Measurements from ENCODE around the gene FNDC1. TPM values are rescaled to one million over a fixed set of nuclear protein-coding genes. Genes with fewer than 3 reads are reported as not detected.

The FNDC1 gene
- total RNA-seq, 2 donors from 2014 or later: 0.09 to 0.51 TPM

- DNase-seq (ENCODE audit: low spot score): no peak
- TF ChIP-seq POLR2A (IDR thresholded peaks at IDR 0.05) (no peak), POLR2AphosphoS5 (IDR thresholded peaks at IDR 0.05) (no peak)
- TF ChIP-seq, protein P1, sequence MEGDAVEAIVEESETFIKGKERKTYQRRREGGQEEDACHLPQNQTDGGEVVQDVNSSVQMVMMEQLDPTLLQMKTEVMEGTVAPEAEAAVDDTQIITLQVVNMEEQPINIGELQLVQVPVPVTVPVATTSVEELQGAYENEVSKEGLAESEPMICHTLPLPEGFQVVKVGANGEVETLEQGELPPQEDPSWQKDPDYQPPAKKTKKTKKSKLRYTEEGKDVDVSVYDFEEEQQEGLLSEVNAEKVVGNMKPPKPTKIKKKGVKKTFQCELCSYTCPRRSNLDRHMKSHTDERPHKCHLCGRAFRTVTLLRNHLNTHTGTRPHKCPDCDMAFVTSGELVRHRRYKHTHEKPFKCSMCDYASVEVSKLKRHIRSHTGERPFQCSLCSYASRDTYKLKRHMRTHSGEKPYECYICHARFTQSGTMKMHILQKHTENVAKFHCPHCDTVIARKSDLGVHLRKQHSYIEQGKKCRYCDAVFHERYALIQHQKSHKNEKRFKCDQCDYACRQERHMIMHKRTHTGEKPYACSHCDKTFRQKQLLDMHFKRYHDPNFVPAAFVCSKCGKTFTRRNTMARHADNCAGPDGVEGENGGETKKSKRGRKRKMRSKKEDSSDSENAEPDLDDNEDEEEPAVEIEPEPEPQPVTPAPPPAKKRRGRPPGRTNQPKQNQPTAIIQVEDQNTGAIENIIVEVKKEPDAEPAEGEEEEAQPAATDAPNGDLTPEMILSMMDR (IDR thresholded peaks at IDR 0.05): no peak
- Histone ChIP-seq H3K27me3 (replicated peaks; ENCODE audit: insufficient read depth) (no peaks in the 10 kb centered on the region), H3K9me3 (no peaks in the 10 kb centered on the region), H3K27ac (no peak overlapping the region), H3K36me3 (no peaks in the 10 kb centered on the region), H3K4me1 (replicated peaks) (no peaks in the 10 kb centered on the region), H3K4me3 (no peak overlapping the region)
- intact Hi-C loops (cut with DNase I): no loop called here
- 98% methylated on average over 5 of the region's 5 CpGs for WGBS
Observed at GRCh38 chr6:159298840-159299239, 129.6 kb downstream of the FNDC1 start.

- H3K36me3 ChIP-seq: no peaks in the 10 kb centered on the region
- H3K4me1 ChIP-seq (replicated peaks): no peaks in the 10 kb centered on the region
- no peaks in the 10 kb centered on the region for H3K9me3 ChIP-seq
- intact Hi-C loops (cut with DNase I): no loop called here
- H3K27me3 ChIP-seq (replicated peaks; ENCODE audit: insufficient read depth): no peaks in the 10 kb centered on the region
- DNase-seq (ENCODE audit: low spot score): no peak
- 69% methylated on average over 2 of the region's 2 CpGs for WGBS
- H3K4me3 ChIP-seq: no peak overlapping the region
- no peak overlapping the region for H3K27ac ChIP-seq
- TF ChIP-seq POLR2A (IDR thresholded peaks at IDR 0.05) (no peak), POLR2AphosphoS5 (IDR thresholded peaks at IDR 0.05) (no peak)
- TF ChIP-seq, protein P1 (IDR thresholded peaks at IDR 0.05): no peak
Observed at GRCh38 chr6:159299566-159299965, 130.4 kb downstream of the FNDC1 start.

- intact Hi-C loops (cut with DNase I): no loop called here
- no peak for TF ChIP-seq POLR2A (IDR thresholded peaks at IDR 0.05)
- TF ChIP-seq, protein P1 (IDR thresholded peaks at IDR 0.05): no peak
- 91% methylated on average over 5 of the region's 5 CpGs for WGBS
Observed at GRCh38 chr6:159301277-159301676, 132.1 kb downstream of the FNDC1 start.

GRCh38 chr6:159301810-159302593, 132.8 kb downstream of the FNDC1 start:
- intact Hi-C loops (cut with DNase I): no loop called here
- no peak for DNase-seq (ENCODE audit: low spot score)
- no peak overlapping the region for H3K4me3 ChIP-seq
- WGBS: 75% methylated on average over 7 of the region's 7 CpGs
- H3K27ac ChIP-seq: no peak overlapping the region
- H3K36me3 ChIP-seq: no peaks in the 10 kb centered on the region
- no peaks in the 10 kb centered on the region for H3K4me1 ChIP-seq (replicated peaks)
- no peak for TF ChIP-seq POLR2AphosphoS5 (IDR thresholded peaks at IDR 0.05)
- no peak for TF ChIP-seq POLR2A (IDR thresholded peaks at IDR 0.05)
- TF ChIP-seq, protein P1 (IDR thresholded peaks at IDR 0.05): no peak
- no peaks in the 10 kb centered on the region for H3K27me3 ChIP-seq (replicated peaks; ENCODE audit: insufficient read depth)
- no peaks in the 10 kb centered on the region for H3K9me3 ChIP-seq

More at GRCh38 chr6:159301277-159301676, 132.1 kb downstream of the FNDC1 start:
- no peaks in the 10 kb centered on the region for H3K27me3 ChIP-seq (replicated peaks; ENCODE audit: insufficient read depth)
- no peaks in the 10 kb centered on the region for H3K4me1 ChIP-seq (replicated peaks)
- no peak overlapping the region for H3K4me3 ChIP-seq
- DNase-seq (ENCODE audit: low spot score): no peak
- no peaks in the 10 kb centered on the region for H3K9me3 ChIP-seq
- H3K36me3 ChIP-seq: no peaks in the 10 kb centered on the region
- no peak overlapping the region for H3K27ac ChIP-seq

GRCh38 chr6:159302594-159302992, 133.4 kb downstream of the FNDC1 start:
- Histone ChIP-seq H3K27me3 (replicated peaks; ENCODE audit: insufficient read depth) (no peaks in the 10 kb centered on the region), H3K4me3 (no peak overlapping the region), H3K9me3 (no peaks in the 10 kb centered on the region), H3K4me1 (replicated peaks) (no peaks in the 10 kb centered on the region), H3K36me3 (no peaks in the 10 kb centered on the region), H3K27ac (no peak overlapping the region)
- 62% methylated on average over 5 of the region's 5 CpGs for WGBS
- intact Hi-C loops (cut with DNase I): no loop called here
- no peak for DNase-seq (ENCODE audit: low spot score)
- TF ChIP-seq, protein P1 (IDR thresholded peaks at IDR 0.05): no peak
- TF ChIP-seq POLR2AphosphoS5 (IDR thresholded peaks at IDR 0.05) (no peak), POLR2A (IDR thresholded peaks at IDR 0.05) (no peak)
